ENCODE results near the gene NPPA. TPM values are rescaled to one million over a fixed set of nuclear protein-coding genes. Genes with fewer than 3 reads are reported as not detected.

Gene NPPA
- total RNA-seq, 2 experiments from 2014 or later, result not detected

DNA sequence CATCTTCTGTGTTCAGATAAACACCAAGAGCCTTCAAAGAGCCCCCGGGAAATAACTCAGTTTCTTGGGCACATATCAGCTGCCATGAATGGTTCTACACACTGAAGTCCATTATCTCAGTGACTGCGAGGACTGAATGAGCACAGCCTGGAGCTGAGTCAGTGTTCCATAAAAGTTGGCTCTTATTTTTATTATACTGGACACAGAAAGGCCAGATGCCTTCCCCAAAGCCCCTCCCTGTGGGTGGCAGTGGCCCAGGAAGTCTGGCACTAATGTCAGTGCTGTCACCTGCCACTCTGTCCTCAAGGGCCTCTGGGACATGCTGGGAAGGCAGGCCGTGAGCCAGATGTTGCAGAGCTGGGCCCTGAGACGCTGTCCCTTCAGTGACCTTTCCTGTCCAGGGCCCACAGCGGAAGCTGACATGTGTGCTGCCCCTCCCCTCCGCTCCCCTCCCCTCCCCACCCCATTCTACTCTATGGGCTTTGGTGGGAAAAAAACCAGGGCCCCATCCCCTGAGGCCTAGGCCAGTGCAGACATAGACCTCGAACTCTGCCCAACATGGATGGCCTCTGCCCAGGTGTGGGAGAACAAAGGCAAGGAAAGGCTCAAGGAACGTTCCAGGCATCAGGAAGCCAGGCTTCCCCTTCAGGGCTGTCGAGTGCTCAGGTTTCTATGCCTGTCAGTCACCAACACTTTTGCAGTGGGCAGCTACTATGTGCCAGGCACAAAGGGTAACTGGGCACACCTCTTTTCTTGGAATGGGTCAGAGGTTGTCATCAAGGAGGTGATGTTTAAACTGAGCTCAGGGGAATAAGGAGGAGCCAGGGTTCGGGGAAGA, 33.5 kb upstream of the NPPA start:
- POLR2A ChIA-PET, result interaction anchor here (1.9 kb wide), 1 partner anchor 27 kb away, joined by 7 read pairs; no protein-coding TSS in a partner anchor
- H3K4me3 Mint-ChIP-seq, result no peak overlapping the region
- ATAC-seq (ENCODE audit: low read depth) (no peak), DNase-seq (no peak)
- H3K9me3 Mint-ChIP-seq, result no peaks in the 10 kb centered on the region
- no peak overlapping the region for H3K27ac Mint-ChIP-seq
- peaks cover 11% of the 10 kb centered on the region for H3K27me3 Mint-ChIP-seq
- no peaks in the 10 kb centered on the region for H3K36me3 Mint-ChIP-seq
- H3K4me1 Mint-ChIP-seq, result peaks cover 5% of the 10 kb centered on the region

DNA sequence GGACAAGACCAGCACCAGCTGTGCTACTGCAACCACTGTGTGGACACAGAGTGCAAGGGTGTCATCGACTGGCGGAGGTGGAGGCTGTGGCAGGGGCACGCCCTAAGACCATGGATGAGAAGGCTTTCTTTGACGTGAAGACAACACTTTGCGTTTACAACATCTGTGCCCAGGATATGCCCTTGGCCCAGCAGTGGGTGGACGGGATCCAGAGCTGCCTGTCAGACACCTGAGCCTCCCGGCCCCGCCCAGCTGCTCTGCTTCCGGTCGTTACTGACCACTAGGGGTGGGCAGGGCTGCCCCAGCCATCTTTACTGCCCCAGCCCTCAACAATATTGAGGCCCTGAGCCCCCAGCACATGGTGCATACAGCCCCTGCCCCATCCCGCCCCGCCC, 32.6 kb upstream of the NPPA start:
- no peak for DNase-seq
- POLR2A ChIA-PET, result no interaction called here
- no peaks in the 10 kb centered on the region for H3K36me3 Mint-ChIP-seq
- H3K4me3 Mint-ChIP-seq, result no peak overlapping the region
- H3K9me3 Mint-ChIP-seq, result no peaks in the 10 kb centered on the region
- H3K4me1 Mint-ChIP-seq, result peaks cover 5% of the 10 kb centered on the region
- peaks cover 11% of the 10 kb centered on the region for H3K27me3 Mint-ChIP-seq
- H3K27ac Mint-ChIP-seq, result no peak overlapping the region
- ATAC-seq (ENCODE audit: low read depth), result no peak

DNA sequence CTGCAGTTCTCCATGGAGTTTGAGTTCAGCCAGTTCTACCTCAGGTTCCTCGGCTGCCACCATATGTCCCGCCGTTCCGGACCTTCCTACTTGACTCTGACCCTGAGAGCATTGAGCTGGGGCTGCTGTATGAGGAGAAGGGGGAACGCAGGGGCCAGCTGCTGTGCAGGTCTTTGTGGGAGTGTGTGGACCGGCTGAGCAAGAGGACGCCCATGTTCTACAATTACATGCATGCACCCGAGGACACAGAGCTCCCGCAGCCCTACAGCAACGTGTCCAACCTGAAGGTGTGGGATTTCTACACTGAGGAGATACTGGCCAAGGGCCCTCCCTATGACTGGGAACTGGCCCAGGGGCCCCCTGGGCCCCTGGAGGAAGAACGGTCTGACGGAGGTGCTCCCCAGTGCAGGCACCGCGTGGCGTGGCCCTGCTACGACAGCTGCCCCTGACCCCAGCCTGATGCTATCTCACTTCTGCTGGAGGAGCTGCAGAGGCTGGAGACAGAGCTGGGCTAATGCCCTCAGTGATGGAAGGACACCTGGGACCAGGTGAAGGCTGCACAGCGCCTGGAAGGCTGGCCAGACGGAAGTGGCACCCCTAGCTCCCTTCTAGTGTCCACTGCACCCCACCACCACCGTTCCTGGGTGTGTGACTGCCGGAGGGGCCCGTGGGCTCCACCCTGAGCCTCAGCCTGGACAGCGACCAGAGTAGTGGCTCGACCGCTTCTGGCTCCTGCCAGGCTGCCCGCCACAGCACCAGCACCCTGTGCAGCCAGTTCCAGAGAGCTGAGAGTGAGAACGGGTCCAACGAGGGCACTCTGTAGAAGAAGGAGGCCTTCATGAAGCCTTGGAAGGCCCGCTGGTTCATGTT, 32.0 kb upstream of the NPPA start:
- DNase-seq (no peak), ATAC-seq (ENCODE audit: low read depth) (no peak)
- Mint-ChIP-seq H3K27me3 (peaks cover 11% of the 10 kb centered on the region), H3K4me1 (peaks cover 5% of the 10 kb centered on the region), H3K4me3 (no peak overlapping the region), H3K27ac (no peak overlapping the region), H3K36me3 (no peaks in the 10 kb centered on the region), H3K9me3 (no peaks in the 10 kb centered on the region)
- POLR2A ChIA-PET, result interaction anchor here (1.9 kb wide), 1 partner anchor 28 kb away, joined by 5 read pairs; no protein-coding TSS in a partner anchor

DNA sequence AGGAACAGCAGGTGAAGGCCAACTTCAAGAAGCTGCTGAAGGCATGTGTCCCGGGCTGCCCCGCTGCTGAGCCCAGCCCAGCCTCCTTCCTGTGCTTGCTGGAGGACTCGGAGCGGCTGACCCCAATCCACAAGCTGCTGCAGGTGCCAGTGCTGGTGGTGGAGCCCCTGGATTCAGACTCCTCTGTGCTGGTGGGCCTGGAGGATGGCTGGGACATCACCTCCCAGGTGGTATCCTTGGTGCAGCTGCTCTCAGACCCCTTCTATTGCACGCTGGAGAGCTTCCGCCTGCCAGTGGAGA, 31.3 kb upstream of the NPPA start:
- H3K27ac Mint-ChIP-seq, result no peak overlapping the region
- DNase-seq (no peak), ATAC-seq (ENCODE audit: low read depth) (no peak)
- H3K36me3 Mint-ChIP-seq, result no peaks in the 10 kb centered on the region
- no peak overlapping the region for H3K4me3 Mint-ChIP-seq
- H3K9me3 Mint-ChIP-seq, result no peaks in the 10 kb centered on the region
- H3K27me3 Mint-ChIP-seq, result peaks cover 11% of the 10 kb centered on the region
- H3K4me1 Mint-ChIP-seq, result peaks cover 5% of the 10 kb centered on the region
- POLR2A ChIA-PET, result interaction anchor here (1.9 kb wide), 1 partner anchor 29 kb away, joined by 5 read pairs; no protein-coding TSS in a partner anchor

DNA sequence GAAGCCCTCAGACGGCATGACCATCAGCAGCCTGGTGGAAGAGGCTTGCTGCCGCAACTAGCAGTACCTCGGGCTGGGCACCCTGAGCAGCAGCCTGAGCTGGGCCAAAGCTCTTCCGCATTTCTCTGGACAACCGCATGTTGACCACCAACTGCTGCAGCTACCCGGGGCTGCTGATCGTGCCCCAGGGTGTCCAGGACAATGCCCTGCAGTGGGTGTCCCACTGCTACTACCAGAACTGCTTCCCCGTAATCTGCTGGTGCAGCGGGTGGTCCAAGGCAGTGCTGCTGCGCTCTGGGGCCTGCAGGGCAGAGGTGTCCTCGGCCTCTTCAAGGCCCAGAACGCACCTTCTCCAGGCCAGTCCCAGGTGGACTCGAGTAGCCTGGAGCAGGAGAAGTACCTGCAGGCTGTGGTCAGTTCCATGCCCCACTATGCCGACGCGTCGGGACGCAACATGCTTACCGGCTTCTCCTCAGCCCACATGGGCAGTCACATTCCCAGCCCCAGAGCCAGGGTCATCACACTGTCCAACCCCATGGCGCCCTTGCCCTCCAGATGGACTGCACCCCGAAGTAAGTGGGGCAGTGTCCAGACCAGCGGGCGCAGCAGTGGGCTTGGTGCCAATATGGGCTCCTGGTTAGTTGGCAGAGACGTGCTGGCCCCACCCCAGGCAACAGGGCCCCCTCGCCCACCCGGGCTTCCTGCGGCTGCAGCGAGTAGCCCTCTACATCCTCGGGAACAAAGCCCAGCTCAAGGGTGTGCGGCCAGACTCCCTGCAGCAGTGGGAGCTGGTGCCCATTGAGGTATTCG, 30.7 kb upstream of the NPPA start:
- Mint-ChIP-seq H3K36me3 (no peaks in the 10 kb centered on the region), H3K9me3 (no peaks in the 10 kb centered on the region), H3K27ac (no peak overlapping the region), H3K27me3 (peaks cover 14% of the 10 kb centered on the region), H3K4me3 (no peak overlapping the region), H3K4me1 (peaks cover 5% of the 10 kb centered on the region)
- POLR2A ChIA-PET, result interaction anchor here (1.9 kb wide), 1 partner anchor 30 kb away, joined by 5 read pairs; no protein-coding TSS in a partner anchor
- DNase-seq (no peak), ATAC-seq (ENCODE audit: low read depth) (no peak)

DNA sequence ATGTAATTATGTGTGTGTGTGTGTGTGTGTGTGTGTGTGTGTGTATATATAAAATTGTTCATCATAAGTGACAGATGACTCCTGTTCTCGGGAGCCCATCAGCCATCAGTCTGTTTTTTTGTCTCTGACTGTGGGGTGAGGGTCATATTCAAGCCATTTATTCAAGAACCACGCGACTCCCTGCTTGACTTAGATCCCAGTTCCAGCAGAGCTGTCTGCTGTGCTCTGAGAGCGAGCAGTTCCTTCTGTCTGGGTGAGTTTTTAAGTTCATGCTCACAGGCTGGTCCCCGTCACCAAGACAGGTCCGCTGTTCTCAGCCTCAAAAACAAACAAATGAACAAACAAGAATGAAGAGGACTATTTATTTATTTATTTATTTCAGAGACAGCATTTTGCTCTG, 29.5 kb upstream of the NPPA start:
- Mint-ChIP-seq H3K27ac (no peak overlapping the region), H3K4me3 (no peak overlapping the region), H3K9me3 (no peaks in the 10 kb centered on the region), H3K4me1 (no peaks in the 10 kb centered on the region), H3K36me3 (no peaks in the 10 kb centered on the region), H3K27me3 (peaks cover 19% of the 10 kb centered on the region)
- POLR2A ChIA-PET, result no interaction called here
- DNase-seq (no peak), ATAC-seq (ENCODE audit: low read depth) (no peak)

DNA sequence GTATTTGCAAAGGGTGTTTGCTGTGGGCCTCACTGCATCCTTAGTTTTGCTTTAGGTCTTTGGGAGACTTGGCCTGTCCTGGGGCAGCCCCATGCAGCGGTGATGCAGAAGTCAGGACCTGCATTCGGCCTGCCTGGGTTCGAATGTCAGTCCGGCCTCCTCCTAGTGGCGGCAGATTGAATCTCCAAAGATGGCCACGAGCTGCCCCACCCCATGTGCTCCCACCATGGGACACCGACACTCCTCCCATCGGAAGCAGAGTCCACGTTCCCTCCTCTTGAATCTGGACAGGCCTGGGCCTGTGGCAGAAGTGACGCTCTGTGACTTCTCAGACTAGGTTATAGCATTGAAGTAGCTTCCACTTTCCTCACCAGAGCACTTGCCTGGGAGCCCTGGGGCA, 27.5 kb upstream of the NPPA start:
- no peak overlapping the region for H3K27ac Mint-ChIP-seq
- peaks cover 27% of the 10 kb centered on the region for H3K27me3 Mint-ChIP-seq
- no peak overlapping the region for H3K4me3 Mint-ChIP-seq
- POLR2A ChIA-PET, result interaction anchor here (0.7 kb wide), 1 partner anchor 1014 kb away, joined by 3 read pairs; no protein-coding TSS in a partner anchor
- H3K36me3 Mint-ChIP-seq, result no peaks in the 10 kb centered on the region
- H3K9me3 Mint-ChIP-seq, result no peaks in the 10 kb centered on the region
- no peaks in the 10 kb centered on the region for H3K4me1 Mint-ChIP-seq
- ATAC-seq (ENCODE audit: low read depth), result no peak
- no peak for DNase-seq

DNA sequence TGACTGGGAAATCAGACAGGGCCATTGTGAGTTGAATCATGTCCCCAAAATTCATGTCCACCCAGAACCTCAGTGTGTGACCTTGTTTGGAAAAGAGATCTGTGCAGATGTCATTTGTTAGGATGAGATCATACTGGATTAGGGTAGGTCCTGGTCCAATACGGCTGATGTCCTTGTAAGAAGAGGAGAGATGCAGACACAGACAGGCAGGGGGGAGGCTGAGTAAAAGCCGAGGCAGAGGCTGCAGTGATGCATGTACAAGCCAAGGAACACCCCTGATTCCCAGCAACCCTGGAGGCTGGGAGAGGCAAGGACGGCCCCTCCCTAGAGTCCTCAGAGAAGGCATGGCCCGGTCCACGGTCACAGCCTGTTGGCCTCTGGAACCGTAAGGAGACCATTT, 27.0 kb upstream of the NPPA start:
- H3K36me3 Mint-ChIP-seq, result no peaks in the 10 kb centered on the region
- H3K4me1 Mint-ChIP-seq, result no peaks in the 10 kb centered on the region
- H3K9me3 Mint-ChIP-seq, result no peaks in the 10 kb centered on the region
- no peak overlapping the region for H3K4me3 Mint-ChIP-seq
- DNase-seq (no peak), ATAC-seq (ENCODE audit: low read depth) (no peak)
- H3K27me3 Mint-ChIP-seq, result peaks cover 27% of the 10 kb centered on the region
- POLR2A ChIA-PET, result no interaction called here
- H3K27ac Mint-ChIP-seq, result no peak overlapping the region

DNA sequence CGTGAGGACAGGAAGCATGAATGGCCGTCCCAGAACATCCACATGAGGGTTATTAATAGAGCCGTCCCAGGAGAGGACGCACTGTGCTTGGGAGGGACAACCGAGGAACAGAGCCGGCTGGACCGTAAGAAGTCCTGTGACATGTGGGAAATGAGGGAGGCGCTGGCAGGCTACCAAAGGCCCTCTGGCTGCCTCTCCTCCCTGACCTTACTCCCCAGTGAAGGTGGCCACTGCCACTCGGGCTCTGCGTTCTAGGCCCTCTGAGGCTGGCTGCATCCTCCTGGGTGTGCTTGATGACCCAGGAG, 26.6 kb upstream of the NPPA start:
- no peak overlapping the region for H3K27ac Mint-ChIP-seq
- H3K4me1 Mint-ChIP-seq, result no peaks in the 10 kb centered on the region
- POLR2A ChIA-PET, result no interaction called here

DNA sequence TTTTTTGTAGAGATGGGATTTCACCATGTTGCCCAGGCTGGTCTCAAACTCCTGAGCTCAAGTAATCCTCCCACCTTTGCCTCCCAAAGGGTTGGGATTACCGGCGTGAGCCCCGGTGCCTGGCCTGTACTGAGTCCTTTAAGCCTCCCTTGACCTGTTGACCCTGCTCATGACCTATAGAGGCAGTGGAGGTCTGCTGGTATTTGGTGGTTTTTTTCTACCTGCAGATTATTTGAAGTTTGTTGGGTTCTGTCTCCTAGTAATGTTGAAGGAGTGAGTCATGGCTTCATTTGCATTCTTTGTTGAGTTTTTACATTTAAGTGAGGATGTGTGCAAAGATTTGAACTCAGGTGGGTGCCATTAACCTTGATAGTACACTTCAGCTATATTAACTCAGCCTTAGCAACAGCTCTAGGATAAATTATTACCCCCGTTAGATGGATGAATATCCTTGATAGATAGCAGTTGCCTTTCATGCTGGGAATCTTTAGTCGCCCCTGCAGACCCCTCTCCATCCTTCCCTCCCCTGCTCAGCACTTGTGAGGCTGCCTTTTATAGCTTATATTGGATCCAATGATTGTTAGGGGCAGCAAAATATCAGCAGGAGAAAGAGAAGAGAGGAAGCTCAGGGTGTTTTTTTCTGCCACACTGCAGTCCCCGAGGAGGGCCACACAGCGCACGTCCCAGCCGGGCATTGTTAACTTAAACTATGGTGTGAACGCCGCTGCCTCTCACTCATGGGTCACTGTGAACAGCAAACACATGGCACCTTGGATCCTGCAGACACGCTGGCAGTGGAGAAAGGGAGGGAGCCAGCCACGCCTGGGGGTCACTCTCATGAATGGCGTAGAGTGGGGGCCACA, 26.0 kb upstream of the NPPA start:
- Mint-ChIP-seq H3K27me3 (peaks cover 26% of the 10 kb centered on the region), H3K27ac (no peak overlapping the region), H3K36me3 (no peaks in the 10 kb centered on the region), H3K4me1 (no peaks in the 10 kb centered on the region), H3K9me3 (no peaks in the 10 kb centered on the region), H3K4me3 (no peak overlapping the region)
- POLR2A ChIA-PET, result interaction anchor here (0.6 to 1.3 kb wide), 2 partner anchors 35 to 53 kb away, joined by 3 to 4 read pairs; partner anchors contain the start of gene KIAA2013
- DNase-seq, result no peak
- ATAC-seq (ENCODE audit: low read depth), result no peak

More for the DNA sequence above, 26.6 kb upstream of the NPPA start:
- no peaks in the 10 kb centered on the region for H3K36me3 Mint-ChIP-seq
- no peaks in the 10 kb centered on the region for H3K9me3 Mint-ChIP-seq
- DNase-seq (no peak), ATAC-seq (ENCODE audit: low read depth) (no peak)
- no peak overlapping the region for H3K4me3 Mint-ChIP-seq
- H3K27me3 Mint-ChIP-seq, result peaks cover 27% of the 10 kb centered on the region

DNA sequence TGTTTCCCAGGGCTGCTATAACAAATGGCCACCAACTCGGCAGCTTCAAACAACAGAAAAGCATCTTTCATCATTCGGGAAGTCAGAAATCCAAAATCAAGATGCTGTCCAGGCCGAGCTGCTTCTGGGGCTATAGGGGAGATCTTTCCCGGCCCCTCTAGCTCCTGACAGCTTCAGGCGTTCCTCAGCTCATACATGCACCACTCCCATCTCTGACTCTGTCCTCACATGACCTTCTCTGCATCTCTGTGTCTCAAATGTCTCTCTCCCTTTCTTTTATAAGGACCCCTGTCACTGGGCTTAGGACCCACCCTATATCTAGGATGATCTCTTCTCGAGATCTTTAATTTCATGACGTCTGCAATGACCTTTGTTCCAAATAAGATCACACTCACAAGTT, 25.0 kb upstream of the NPPA start:
- POLR2A ChIA-PET, result interaction anchor here (0.6 to 1.3 kb wide), 2 partner anchors 36 to 54 kb away, joined by 3 to 4 read pairs; partner anchors contain the start of gene KIAA2013
- H3K4me3 Mint-ChIP-seq, result no peak overlapping the region
- H3K4me1 Mint-ChIP-seq, result no peaks in the 10 kb centered on the region
- H3K36me3 Mint-ChIP-seq, result no peaks in the 10 kb centered on the region
- ATAC-seq (ENCODE audit: low read depth) (no peak), DNase-seq (no peak)
- H3K27me3 Mint-ChIP-seq, result peaks cover 29% of the 10 kb centered on the region
- H3K9me3 Mint-ChIP-seq, result no peaks in the 10 kb centered on the region
- no peak overlapping the region for H3K27ac Mint-ChIP-seq

DNA sequence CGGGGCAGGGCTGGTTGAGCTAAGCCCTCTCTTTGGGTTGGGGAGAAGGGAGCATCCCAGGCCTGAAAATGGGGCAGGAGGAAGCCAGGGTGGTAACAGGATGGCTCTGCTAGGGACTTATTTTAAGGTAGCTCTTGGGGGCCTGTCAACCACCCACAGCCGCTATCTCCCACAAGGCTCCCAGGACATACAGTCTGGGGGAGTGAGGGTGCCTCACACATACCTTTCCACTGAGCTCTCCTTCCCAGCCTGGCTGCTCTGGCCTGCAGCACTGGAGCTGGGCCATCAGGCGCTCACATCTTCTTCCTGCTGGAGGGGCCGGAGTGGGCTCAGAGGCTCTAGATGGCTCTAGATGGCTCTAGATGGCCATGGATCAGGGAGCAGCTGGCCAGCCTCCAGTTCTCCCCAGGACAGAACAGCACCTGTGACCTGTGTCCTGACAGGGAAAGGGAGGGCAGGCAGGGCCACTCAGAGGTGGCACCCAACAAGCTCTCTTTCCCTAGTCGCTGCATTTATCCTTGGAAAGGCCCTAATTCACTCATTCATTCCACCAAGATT, 22.1 kb upstream of the NPPA start:
- Mint-ChIP-seq H3K4me1 (no peaks in the 10 kb centered on the region), H3K27me3 (peaks cover 34% of the 10 kb centered on the region), H3K4me3 (no peak overlapping the region), H3K9me3 (no peaks in the 10 kb centered on the region), H3K27ac (no peak overlapping the region), H3K36me3 (no peaks in the 10 kb centered on the region)
- no peak for ATAC-seq (ENCODE audit: low read depth)
- POLR2A ChIA-PET, result interaction anchor here (1.5 kb wide), 1 partner anchor 40 kb away, joined by 5 read pairs; no protein-coding TSS in a partner anchor
- no peak for DNase-seq

Measured in activated naive CD8-positive, alpha-beta T cell treated with anti-CD3 and anti-CD28 coated beads, Interleukin-2, amount 10 ng/mL, durations not matched to agents 7 days and 5 days (primary cell).